T-helper 1 cell treated with Interleukin-12 subunit alpha and Interleukin-12 subunit beta and Interleukin-4 antibody, amounts not matched to agents 30 ng/mL and 1 ng/mL, for 36 hours (primary cell): ENCODE data around the gene TMEM235. TPM values are rescaled to one million over a fixed set of nuclear protein-coding genes. Genes with fewer than 3 reads are reported as not detected.

Experiments used
- intact Hi-C: fragments of 100-400 bp; cut with micrococcal nuclease; formaldehyde crosslinking; loops from one replicate; pipeline ENCODE4 v1.15.1; 2024
- total RNA-seq: library from RNA; stranded (reverse); gene quantifications from 2 replicates; pipeline ENCODE4 v1.2.3, GENCODE V29; 2022

The TMEM235 gene
- total RNA-seq, 1 donor from 2014 or later: not detected

- intact Hi-C loops: loop anchor here (2.0 to 10.0 kb wide), 6 partner anchors 61 to 589 kb away; partner anchors contain the start of genes CYTH1, TMC8 and TNRC6C
These were observed 22.2 kb downstream of the TMEM235 start for GRCh38 chr17:78253636-78253945.

DNA sequence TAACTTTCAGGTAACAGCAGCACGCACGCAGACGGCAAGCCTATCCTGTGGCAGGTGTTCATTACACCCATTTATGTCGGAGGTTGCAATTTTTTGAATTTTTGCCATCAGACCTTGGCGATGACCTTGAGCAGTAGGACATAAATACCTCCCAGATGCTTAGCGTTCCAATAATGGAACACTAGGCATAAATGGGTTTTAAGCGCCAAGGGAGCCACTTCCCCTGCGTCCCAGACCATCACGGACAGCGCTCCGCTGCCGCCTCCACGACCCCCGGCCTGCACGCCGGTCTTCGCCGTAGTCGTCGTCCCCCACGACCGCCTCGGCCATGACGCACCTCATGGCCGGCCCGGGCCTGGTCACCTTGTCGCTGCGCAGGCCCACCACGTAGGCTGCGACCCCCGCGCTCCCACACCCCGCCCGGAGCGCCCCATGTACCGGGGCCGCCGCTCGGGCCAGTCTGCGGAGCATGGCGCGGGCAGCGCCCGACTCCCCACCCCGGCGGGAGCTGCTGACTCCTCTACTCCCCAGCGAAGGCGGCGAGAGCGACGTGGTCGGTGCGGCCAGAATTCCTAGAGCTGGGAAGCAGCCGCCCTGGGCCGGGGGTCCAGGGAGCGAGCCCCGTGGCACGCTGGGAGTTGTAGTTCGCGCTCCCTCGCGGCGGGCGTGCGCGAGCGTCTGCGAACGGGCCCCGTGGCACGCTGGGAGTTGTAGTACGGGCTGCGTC, 22.7 kb downstream of the TMEM235 start:
- intact Hi-C loops: loop anchor here (1.0 to 10.0 kb wide), 9 partner anchors 40 to 589 kb away; partner anchors contain the start of genes BIRC5, CYTH1, PGS1 and SOCS3

DNA sequence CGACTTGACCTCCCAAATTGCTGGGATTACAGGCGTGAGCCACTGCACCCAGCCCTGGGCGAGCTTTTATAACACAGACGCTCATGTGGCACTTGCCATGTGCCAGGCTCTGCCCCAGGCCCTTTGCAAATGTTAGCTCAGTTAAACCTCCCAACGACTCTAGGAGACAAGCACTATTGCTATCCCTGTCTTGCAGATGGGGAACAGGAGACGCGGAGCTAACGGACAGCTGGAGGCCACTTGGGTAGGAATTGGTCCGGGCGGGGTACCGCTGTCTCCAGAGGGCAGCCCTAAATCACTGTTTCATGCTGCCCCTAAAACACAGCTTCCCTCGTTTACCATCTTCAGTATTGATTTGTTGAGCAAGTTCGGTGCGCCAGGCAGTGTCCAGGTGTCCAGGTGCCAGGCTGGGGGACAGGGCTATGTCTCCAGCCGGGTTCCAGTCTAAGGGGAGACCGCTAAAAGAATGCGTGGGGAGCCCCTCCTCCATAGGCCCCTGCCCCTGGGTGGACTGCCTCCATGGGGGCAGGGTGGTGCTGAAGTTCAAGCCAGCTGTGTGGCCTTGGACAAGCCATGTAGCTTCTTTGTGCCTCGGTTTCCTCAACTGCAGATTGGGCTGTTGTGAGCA, 23.7 kb downstream of the TMEM235 start:
- intact Hi-C loops: loop anchor here (2.0 to 10.0 kb wide), 2 partner anchors 124 to 590 kb away; partner anchors contain the start of gene PGS1

DNA sequence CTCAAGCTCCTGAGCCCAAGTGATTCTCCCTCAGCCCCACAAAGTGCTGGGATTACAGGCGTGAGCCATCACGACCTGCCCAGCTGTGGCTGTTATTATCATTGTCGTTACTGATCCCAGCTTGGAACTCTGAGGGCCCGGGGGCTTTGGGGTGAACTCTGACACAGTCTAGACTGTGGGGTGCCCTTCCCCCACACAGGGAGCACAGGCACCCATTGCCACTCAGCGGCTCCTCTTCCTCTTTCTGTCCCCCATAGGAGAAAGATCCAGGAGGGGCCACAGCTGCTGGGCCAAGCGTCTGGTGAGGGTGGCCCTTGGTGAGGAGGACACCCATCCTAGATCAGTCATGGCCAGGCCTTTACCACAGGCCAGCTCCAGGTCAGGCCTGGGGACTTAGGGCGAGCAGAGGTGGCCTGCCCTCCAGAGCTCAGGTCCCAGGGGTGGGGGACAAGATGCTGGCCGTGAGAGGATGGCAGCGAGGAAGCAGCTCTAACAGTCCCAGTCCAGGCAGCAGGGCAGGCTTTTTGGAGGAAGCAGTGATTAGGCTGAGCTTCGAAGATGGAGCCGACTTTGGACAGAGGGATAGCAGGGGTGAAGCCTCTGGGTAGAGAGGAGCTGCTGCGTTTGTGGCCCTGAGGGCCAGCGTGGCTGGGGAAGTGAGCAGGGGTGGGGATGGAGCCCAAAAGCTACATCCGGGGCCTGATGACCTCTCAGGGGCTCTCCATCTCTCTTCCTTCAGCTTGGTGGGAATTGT, 24.7 kb downstream of the TMEM235 start:
- intact Hi-C loops: loop anchor here (2.0 to 10.0 kb wide), 2 partner anchors 123 to 591 kb away; partner anchors contain the start of gene PGS1

GRCh38 chr17:78256707-78257591, 25.5 kb downstream of the TMEM235 start:
- intact Hi-C loops: loop anchor here (10.0 kb wide), 1 partner anchor 592 kb away; no protein-coding TSS in a partner anchor

GRCh38 chr17:78257810-78258322, 26.4 kb downstream of the TMEM235 start:
- intact Hi-C loops: loop anchor here (2.0 to 10.0 kb wide), 2 partner anchors 15 to 593 kb away; no protein-coding TSS in a partner anchor

DNA sequence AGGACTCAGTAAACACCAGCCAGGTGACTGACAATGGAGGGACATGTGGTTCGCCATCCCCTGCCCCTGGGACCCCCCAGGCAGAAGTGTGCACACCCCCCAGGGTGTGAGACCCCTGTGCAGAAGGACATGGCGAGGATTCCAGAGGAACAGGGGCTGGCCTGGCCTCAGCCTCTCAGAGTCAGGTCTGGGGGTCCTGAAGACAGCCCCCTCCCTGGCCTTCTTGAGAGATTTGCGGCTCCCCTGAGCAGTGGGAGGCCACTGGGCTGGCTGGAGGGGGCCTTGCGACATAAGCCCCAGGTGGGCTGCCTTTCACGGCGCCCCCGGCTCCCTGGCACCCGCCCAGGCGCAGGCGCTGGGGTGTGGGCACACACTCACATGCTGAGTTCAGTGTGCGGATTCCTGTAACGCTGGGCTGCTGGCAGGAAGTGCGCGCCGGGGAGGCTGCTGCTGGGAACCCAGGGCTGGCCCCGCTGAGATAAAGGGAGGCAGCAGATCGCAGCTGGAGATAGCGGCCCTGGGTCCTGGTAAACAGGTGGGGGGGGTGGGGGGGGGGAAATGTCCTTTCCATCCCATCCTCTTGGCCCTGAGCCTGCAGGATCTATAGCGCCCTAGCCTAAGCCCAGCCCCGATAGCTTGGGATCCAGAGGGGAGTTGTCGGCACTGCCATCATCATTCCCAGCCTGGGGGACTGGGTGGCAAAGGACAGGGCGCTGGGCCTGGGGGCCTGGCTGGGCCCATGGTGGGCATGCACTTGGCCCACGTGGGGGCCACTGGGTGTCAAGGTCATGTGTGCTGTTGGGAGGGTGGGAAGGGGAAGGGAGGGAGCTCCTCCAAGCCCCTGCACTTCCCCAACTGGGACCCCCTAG, 27.1 kb downstream of the TMEM235 start:
- intact Hi-C loops: loop anchor here (2.0 to 10.0 kb wide), 2 partner anchors 14 to 594 kb away; no protein-coding TSS in a partner anchor

- intact Hi-C loops: loop anchor here (2.0 to 10.0 kb wide), 2 partner anchors 14 to 594 kb away; no protein-coding TSS in a partner anchor
These were observed 27.7 kb downstream of the TMEM235 start for GRCh38 chr17:78259192-78259554.

DNA sequence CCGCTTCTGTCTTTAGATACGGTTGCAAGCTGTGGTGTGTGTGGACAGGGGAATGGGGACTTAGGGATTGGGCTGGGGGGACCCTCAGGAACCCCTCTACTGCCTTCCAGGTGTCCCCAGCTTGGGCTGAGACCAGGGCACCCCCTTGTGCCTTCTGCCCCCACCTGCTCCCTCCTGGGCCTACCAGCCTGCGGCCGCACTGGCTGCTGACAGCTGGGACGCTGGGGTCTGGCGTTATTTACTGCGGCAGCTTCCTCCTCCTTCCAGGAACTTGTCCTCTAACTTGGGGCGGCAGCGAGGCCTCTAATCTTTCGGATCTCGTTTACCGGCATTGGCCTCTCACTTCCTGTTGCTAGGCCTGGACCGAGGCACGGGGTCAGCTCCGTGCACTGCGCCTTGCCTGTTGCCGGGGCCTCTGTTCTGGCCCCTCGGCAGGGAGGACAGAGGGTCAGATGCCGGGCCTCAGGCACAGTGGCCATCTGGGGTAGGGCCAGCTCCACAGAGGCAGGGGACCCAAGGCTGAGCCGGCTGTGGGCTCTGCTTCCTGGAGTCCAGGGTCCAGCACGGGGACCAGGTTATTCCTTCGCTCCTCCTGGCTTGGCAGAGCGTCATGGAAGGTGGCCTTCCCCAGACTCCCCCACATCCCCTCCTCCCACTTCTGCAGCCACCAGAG, 31.8 kb downstream of the TMEM235 start:
- intact Hi-C loops: loop anchor here (1.0 kb wide), 1 partner anchor 9 kb away; no protein-coding TSS in a partner anchor

DNA sequence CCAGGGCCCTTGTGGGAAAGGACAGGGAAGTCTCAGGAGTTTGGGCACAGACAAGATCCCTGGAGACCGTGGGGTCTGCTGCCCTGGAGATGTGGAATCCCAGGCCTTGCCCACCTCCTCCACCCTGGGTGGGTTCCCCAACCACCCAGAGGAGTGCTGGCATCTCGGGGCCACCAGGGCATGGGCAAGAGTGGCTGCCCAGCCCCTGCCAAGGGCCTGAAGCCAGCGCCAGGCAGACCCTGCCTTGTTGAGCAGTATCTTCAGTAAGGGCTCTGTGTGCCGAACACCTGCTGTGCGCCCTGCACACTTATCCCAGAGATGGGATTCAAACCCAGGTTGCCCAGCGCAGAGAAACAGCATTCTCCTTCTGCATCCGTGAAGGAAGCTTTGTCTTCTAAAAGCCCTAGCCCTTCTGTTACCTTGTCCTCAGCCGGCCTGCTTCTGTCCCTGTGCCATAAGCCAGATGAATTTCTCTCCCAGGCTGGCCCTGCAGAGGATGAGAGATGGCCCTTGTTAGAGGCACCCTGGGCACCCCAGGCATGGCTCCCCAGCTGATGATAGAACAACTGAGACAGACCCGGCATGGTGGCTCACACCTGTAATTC, 32.4 kb downstream of the TMEM235 start:
- intact Hi-C loops: loop anchor here (1.0 kb wide), 1 partner anchor 8 kb away; no protein-coding TSS in a partner anchor

GRCh38 chr17:78264590-78264989, 33.2 kb downstream of the TMEM235 start:
- intact Hi-C loops: no loop called here

- intact Hi-C loops: no loop called here
These were observed 33.7 kb downstream of the TMEM235 start for GRCh38 chr17:78265121-78265520.

- intact Hi-C loops: no loop called here
These were observed 34.8 kb downstream of the TMEM235 start for GRCh38 chr17:78266231-78266631.

DNA sequence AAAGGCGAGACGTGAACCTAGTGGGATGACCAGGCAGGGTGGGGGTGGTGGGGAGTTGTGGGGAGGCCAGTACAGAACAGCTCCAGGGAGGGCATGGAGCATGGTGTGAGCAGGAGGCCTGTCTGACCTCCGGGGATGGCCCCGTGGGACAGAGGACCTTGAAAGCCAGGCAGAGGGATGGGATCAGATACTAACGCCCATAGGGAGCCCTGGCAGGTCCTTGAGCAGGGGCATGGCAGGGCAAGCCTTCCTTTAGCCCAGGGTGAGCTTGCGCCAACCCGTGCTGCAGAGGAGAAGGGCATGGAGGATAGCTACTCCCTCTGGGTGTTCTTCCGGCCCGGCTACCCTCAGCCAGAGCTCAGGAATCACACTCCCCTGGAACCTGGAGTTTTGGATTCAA, 35.3 kb downstream of the TMEM235 start:
- intact Hi-C loops: no loop called here

DNA sequence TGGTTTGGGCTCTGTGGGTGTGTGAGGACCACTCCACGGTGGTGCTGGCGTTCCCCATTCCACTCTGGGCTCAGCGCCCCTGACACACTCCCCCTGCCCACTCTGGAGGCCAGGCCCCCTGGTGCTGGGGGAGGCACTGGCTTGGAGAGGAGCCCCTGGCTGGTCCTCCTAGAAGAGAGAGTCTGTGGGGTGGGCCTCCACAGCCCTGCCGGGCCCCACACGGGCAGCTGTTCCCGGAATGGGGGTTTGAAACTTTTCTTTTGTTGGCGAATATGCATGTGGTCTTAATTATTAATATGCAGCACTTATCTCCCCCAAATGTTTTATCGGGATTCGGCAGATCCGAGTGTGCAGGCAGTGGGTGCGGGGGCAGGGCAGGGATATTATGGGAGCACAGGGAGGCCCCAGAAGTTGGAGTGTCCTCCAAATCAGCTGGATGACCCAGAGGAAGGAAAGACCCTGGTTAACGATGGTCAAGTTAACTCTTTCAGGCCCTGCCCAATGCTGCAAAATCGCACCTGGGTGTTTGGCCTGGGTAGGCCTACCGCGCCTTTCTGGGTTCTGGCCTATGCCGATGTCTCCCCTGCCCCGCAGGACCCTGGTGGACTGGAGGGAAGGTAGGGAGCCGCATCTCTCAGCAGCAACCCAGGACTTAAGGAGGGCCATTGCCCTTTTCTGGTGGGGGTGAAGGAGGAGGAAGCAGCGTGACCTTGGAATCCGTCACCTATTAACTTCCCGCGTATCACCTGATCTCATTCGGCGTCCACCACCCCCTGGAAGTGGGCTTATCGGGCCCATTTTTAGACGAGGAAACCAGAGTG, 36.0 kb downstream of the TMEM235 start:
- intact Hi-C loops: no loop called here

DNA sequence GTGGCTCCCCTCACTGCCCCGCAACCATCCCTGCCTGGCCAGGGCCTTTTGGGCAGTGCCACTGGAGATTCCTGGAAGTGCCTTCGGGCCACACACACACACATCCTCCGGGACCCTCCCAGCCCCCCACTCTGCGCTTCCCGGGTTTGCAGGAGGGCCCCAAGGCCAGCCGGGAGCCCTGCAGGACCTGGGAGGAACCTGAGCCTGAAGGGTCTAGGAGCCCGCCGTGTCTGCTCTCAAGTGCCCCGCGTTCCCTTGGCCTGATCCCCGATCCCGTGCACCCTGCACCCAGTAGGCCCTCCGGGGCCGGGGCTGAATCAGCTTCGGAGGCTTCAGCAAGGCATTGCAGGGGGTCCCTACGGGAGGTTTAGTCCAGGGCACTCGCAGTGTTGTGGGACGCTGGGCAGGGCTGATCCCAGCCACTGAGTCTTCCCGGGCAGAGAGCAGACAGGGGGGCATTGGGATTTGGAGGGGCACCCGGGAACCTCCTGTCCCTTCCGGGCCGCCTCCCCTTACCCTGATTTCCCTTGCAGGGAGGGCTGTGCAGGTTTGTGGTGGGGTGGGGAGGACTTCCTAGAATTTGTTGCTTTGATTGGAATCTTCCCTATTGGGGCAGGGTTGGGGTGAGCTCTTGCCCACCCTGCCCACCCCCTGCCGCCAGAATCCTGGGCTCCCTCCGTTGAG, 36.9 kb downstream of the TMEM235 start:
- intact Hi-C loops: no loop called here
